ENCODE data around the gene PLXND1. TPM values are rescaled to one million over a fixed set of nuclear protein-coding genes. Genes with fewer than 3 reads are reported as not detected.

The PLXND1 gene
- polyA plus RNA-seq, 2 donors = 15.8 to 18.7 TPM

- Histone ChIP-seq H3K36me3 (ENCODE audit: control insufficient read depth in 2 of 2, insufficient read depth in 2 of 2, low read length in 1 of 2) (no peaks in the 10 kb centered on the region), H3K27me3 (ENCODE audit: control insufficient read depth in 1 of 2, insufficient read depth in 2 of 2, low read length in 2 of 2) (peaks cover 0 to 2% of the 10 kb centered on the region in 2 donors), H3K4me1 (ENCODE audit: control insufficient read depth in 2 of 2, insufficient read depth in 2 of 2, low read length in 1 of 2) (peaks cover 2 to 12% of the 10 kb centered on the region in 2 donors), H3K9me3 (ENCODE audit: control insufficient read depth in 2 of 2, insufficient read depth in 1 of 2, low read depth in 1 of 2, low read length in 1 of 2) (no peaks in the 10 kb centered on the region), H3K27ac (ENCODE audit: low read depth in 2 of 2, low read length in 1 of 2) (no peak overlapping the region), H3K4me3 (ENCODE audit: low read depth in 1 of 2, low read length in 2 of 2) (no peak overlapping the region)
- WGBS, 2 donors = 24 to 28% methylated on average over 3 of the region's 3 CpGs
These were observed 3.2 kb upstream of the PLXND1 start for GRCh38 chr3:129609591-129610182.

- no peaks in the 10 kb centered on the region for H3K9me3 ChIP-seq (ENCODE audit: control insufficient read depth in 2 of 2, insufficient read depth in 1 of 2, low read depth in 1 of 2, low read length in 1 of 2)
- WGBS, 2 donors = 76 to 82% methylated on average over 4 of the region's 4 CpGs
- peaks cover 2 to 14% of the 10 kb centered on the region in 2 donors for H3K4me1 ChIP-seq (ENCODE audit: control insufficient read depth in 2 of 2, insufficient read depth in 2 of 2, low read length in 1 of 2)
- peaks cover 0 to 2% of the 10 kb centered on the region in 2 donors for H3K27me3 ChIP-seq (ENCODE audit: control insufficient read depth in 1 of 2, insufficient read depth in 2 of 2, low read length in 2 of 2)
- H3K4me3 ChIP-seq (ENCODE audit: low read depth in 1 of 2, low read length in 2 of 2) = no peak overlapping the region
- no peaks in the 10 kb centered on the region for H3K36me3 ChIP-seq (ENCODE audit: control insufficient read depth in 2 of 2, insufficient read depth in 2 of 2, low read length in 1 of 2)
- H3K27ac ChIP-seq (ENCODE audit: low read depth in 2 of 2, low read length in 1 of 2) = no peak overlapping the region
These were observed 2.6 kb upstream of the PLXND1 start for GRCh38 chr3:129608936-129609590.

GRCh38 chr3:129608087-129608935 is 1.8 kb upstream of the PLXND1 start:
- Histone ChIP-seq H3K36me3 (ENCODE audit: control insufficient read depth in 2 of 2, insufficient read depth in 2 of 2, low read length in 1 of 2) (no peaks in the 10 kb centered on the region), H3K4me3 (ENCODE audit: low read depth in 1 of 2, low read length in 2 of 2) (no peak overlapping the region), H3K27me3 (ENCODE audit: control insufficient read depth in 1 of 2, insufficient read depth in 2 of 2, low read length in 2 of 2) (peaks cover 0 to 2% of the 10 kb centered on the region in 2 donors), H3K4me1 (ENCODE audit: control insufficient read depth in 2 of 2, insufficient read depth in 2 of 2, low read length in 1 of 2) (peaks cover 2 to 14% of the 10 kb centered on the region in 2 donors), H3K9me3 (ENCODE audit: control insufficient read depth in 2 of 2, insufficient read depth in 1 of 2, low read depth in 1 of 2, low read length in 1 of 2) (no peaks in the 10 kb centered on the region), H3K27ac (ENCODE audit: low read depth in 2 of 2, low read length in 1 of 2) (peak overlapping the region; percentile 16 to 75)
- WGBS, 2 donors = 57 to 61% methylated on average over 17 of the region's 17 CpGs

- H3K9me3 ChIP-seq (ENCODE audit: control insufficient read depth in 2 of 2, insufficient read depth in 1 of 2, low read depth in 1 of 2, low read length in 1 of 2) = no peaks in the 10 kb centered on the region
- peak overlapping the region; percentile 74 to 75 for H3K27ac ChIP-seq (ENCODE audit: low read depth in 2 of 2, low read length in 1 of 2)
- WGBS, 2 donors = 50% methylated on average over 18 of the region's 18 CpGs
- H3K4me3 ChIP-seq (ENCODE audit: low read depth in 1 of 2, low read length in 2 of 2) = peak overlapping the region in 1 of 2 donors; percentile 53
- H3K36me3 ChIP-seq (ENCODE audit: control insufficient read depth in 2 of 2, insufficient read depth in 2 of 2, low read length in 1 of 2) = no peaks in the 10 kb centered on the region
- H3K27me3 ChIP-seq (ENCODE audit: control insufficient read depth in 1 of 2, insufficient read depth in 2 of 2, low read length in 2 of 2) = peaks cover 0 to 2% of the 10 kb centered on the region in 2 donors
- peaks cover 2 to 16% of the 10 kb centered on the region in 2 donors for H3K4me1 ChIP-seq (ENCODE audit: control insufficient read depth in 2 of 2, insufficient read depth in 2 of 2, low read length in 1 of 2)
These were observed 1.1 kb upstream of the PLXND1 start for GRCh38 chr3:129607391-129608068.

- WGBS, 2 donors = 1% methylated on average over 82 to 98 of the region's 98 CpGs
- peak overlapping the region; percentile 63 to 75 for H3K27ac ChIP-seq (ENCODE audit: low read depth in 2 of 2, low read length in 1 of 2)
- H3K4me1 ChIP-seq (ENCODE audit: control insufficient read depth in 2 of 2, insufficient read depth in 2 of 2, low read length in 1 of 2) = peaks cover 7 to 16% of the 10 kb centered on the region in 2 donors
- H3K36me3 ChIP-seq (ENCODE audit: control insufficient read depth in 2 of 2, insufficient read depth in 2 of 2, low read length in 1 of 2) = no peaks in the 10 kb centered on the region
- no peaks in the 10 kb centered on the region for H3K9me3 ChIP-seq (ENCODE audit: control insufficient read depth in 2 of 2, insufficient read depth in 1 of 2, low read depth in 1 of 2, low read length in 1 of 2)
- peaks cover 0 to 2% of the 10 kb centered on the region in 2 donors for H3K27me3 ChIP-seq (ENCODE audit: control insufficient read depth in 1 of 2, insufficient read depth in 2 of 2, low read length in 2 of 2)
- peak overlapping the region; percentile 62 to 68 for H3K4me3 ChIP-seq (ENCODE audit: low read depth in 1 of 2, low read length in 2 of 2)
These were observed 397 bp downstream of the PLXND1 start for GRCh38 chr3:129605922-129606635.

GRCh38 chr3:129605203-129605921 is 1.1 kb downstream of the PLXND1 start:
- H3K4me1 ChIP-seq (ENCODE audit: control insufficient read depth in 2 of 2, insufficient read depth in 2 of 2, low read length in 1 of 2) = peaks cover 7 to 16% of the 10 kb centered on the region in 2 donors
- H3K4me3 ChIP-seq (ENCODE audit: low read depth in 1 of 2, low read length in 2 of 2) = peak overlapping the region; percentile 62 to 68
- H3K9me3 ChIP-seq (ENCODE audit: control insufficient read depth in 2 of 2, insufficient read depth in 1 of 2, low read depth in 1 of 2, low read length in 1 of 2) = no peaks in the 10 kb centered on the region
- H3K27me3 ChIP-seq (ENCODE audit: control insufficient read depth in 1 of 2, insufficient read depth in 2 of 2, low read length in 2 of 2) = peaks cover 0 to 2% of the 10 kb centered on the region in 2 donors
- no peaks in the 10 kb centered on the region for H3K36me3 ChIP-seq (ENCODE audit: control insufficient read depth in 2 of 2, insufficient read depth in 2 of 2, low read length in 1 of 2)
- H3K27ac ChIP-seq (ENCODE audit: low read depth in 2 of 2, low read length in 1 of 2) = peak overlapping the region; percentile 63 to 75
- whole genome bisulfite sequencing, 2 donors = 1 to 2% methylated on average over 58 to 98 of the region's 98 CpGs

- Histone ChIP-seq H3K27me3 (ENCODE audit: control insufficient read depth in 1 of 2, insufficient read depth in 2 of 2, low read length in 2 of 2) (peaks cover 0 to 2% of the 10 kb centered on the region in 2 donors), H3K27ac (ENCODE audit: low read depth in 2 of 2, low read length in 1 of 2) (peak overlapping the region; percentile 27 to 49), H3K4me3 (ENCODE audit: low read depth in 1 of 2, low read length in 2 of 2) (peak overlapping the region; percentile 62 to 68), H3K4me1 (ENCODE audit: control insufficient read depth in 2 of 2, insufficient read depth in 2 of 2, low read length in 1 of 2) (peaks cover 12 to 16% of the 10 kb centered on the region in 2 donors), H3K9me3 (ENCODE audit: control insufficient read depth in 2 of 2, insufficient read depth in 1 of 2, low read depth in 1 of 2, low read length in 1 of 2) (no peaks in the 10 kb centered on the region), H3K36me3 (ENCODE audit: control insufficient read depth in 2 of 2, insufficient read depth in 2 of 2, low read length in 1 of 2) (no peaks in the 10 kb centered on the region)
- 19 to 34% methylated on average over 12 of the region's 12 CpGs for WGBS, 2 donors
These were observed 1.7 kb downstream of the PLXND1 start for GRCh38 chr3:129604767-129605166.

GRCh38 chr3:129603991-129604749 is 2.3 kb downstream of the PLXND1 start:
- Histone ChIP-seq H3K36me3 (ENCODE audit: control insufficient read depth in 2 of 2, insufficient read depth in 2 of 2, low read length in 1 of 2) (no peaks in the 10 kb centered on the region), H3K9me3 (ENCODE audit: control insufficient read depth in 2 of 2, insufficient read depth in 1 of 2, low read depth in 1 of 2, low read length in 1 of 2) (no peaks in the 10 kb centered on the region), H3K27ac (ENCODE audit: low read depth in 2 of 2, low read length in 1 of 2) (peak overlapping the region; percentile 55 to 67), H3K27me3 (ENCODE audit: control insufficient read depth in 1 of 2, insufficient read depth in 2 of 2, low read length in 2 of 2) (peaks cover 0 to 2% of the 10 kb centered on the region in 2 donors), H3K4me3 (ENCODE audit: low read depth in 1 of 2, low read length in 2 of 2) (peak overlapping the region; percentile 62 to 68), H3K4me1 (ENCODE audit: control insufficient read depth in 2 of 2, insufficient read depth in 2 of 2, low read length in 1 of 2) (peaks cover 13 to 16% of the 10 kb centered on the region in 2 donors)
- WGBS, 2 donors = 61 to 67% methylated on average over 8 of the region's 8 CpGs

Measured in esophagus (tissue), 2 donors.